ENCODE data around the gene RBP3.

The RBP3 gene

GRCh38 chr10:47376522-47377220 is 28.5 kb downstream of the RBP3 start (continued):
- TF ChIP-seq TSHZ2 (CRISPR knock-in tag; IDR thresholded peaks at IDR 0.05) = no peak

DNA sequence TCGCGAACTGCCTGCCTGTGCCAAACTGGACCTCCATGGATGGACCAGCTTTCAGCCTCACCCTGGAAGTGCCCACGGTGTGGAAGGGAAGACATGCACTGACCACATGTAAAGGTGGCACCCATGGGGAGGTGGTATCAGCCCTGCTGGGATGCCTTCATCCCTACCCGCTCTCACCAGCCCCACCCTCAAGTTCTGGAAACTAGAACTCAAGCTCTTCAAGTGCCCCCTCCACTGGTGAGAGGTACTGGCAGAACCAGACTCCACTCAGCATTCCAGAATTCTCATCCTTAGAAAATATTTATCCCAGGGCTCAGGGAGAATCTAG is 30.0 kb downstream of the RBP3 start:
- ATAC-seq = no peak
- no peak for TF ChIP-seq ZFP3 (CRISPR knock-in tag; IDR thresholded peaks at IDR 0.05)
- TF ChIP-seq ZNF565 (CRISPR knock-in tag; conservative IDR thresholded peaks at IDR 0.05; ENCODE audit: low read depth) = no peak
- TF ChIP-seq, protein P1, sequence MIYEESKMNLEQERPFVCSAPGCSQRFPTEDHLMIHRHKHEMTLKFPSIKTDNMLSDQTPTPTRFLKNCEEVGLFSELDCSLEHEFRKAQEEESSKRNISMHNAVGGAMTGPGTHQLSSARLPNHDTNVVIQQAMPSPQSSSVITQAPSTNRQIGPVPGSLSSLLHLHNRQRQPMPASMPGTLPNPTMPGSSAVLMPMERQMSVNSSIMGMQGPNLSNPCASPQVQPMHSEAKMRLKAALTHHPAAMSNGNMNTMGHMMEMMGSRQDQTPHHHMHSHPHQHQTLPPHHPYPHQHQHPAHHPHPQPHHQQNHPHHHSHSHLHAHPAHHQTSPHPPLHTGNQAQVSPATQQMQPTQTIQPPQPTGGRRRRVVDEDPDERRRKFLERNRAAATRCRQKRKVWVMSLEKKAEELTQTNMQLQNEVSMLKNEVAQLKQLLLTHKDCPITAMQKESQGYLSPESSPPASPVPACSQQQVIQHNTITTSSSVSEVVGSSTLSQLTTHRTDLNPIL (CRISPR knock-in tag; IDR thresholded peaks at IDR 0.05; ENCODE audit: low read depth) = no peak
- TF ChIP-seq CSRNP3 (CRISPR knock-in tag; IDR thresholded peaks at IDR 0.05) = no peak
- TF ChIP-seq TSHZ2 (CRISPR knock-in tag; IDR thresholded peaks at IDR 0.05) = no peak
- no peak for TF ChIP-seq BACH2 (CRISPR knock-in tag; IDR thresholded peaks at IDR 0.05; ENCODE audit: borderline replicate concordance)
- TF ChIP-seq GLIS3 (CRISPR knock-in tag; IDR thresholded peaks at IDR 0.05) = no peak
- no peak for TF ChIP-seq ESRRG (CRISPR knock-in tag; IDR thresholded peaks at IDR 0.05)

DNA sequence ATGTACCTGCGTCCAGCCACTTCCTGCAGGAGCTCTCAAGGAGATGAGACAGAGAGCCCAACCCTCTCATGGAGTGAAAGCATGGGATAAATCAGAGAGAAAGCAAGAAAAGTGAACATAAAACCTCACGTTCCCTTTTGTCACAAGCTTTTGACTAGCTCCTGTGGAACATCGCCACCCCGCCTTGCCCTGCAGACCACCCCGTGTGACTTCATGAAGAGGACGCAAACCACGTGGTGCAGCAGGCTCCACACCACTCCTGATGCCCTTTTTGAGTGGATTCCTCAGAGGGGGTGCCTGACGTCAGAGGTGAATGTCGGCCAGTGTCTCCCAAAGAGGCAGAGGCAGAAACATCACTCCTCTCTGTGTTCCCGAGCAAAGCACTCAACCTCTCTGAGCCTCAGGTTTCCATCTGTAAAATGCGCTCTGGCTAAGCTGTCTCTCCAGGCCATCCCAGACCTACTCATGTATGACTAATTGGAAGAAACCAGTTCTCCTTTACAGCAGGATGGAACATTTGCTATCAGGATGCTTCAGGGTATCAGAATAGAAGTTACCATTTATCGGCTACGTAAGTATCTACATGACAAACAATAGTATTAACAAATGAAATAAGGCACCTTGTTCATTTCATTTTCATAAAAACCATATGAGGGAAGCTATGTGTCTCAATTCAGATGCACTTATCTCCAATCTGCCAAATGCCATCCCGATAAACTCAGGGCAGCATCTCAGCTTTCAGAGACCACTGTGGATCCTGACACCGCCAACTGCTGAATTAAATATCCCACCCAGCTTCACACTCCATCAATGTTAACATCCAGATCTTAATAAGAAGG is 30.7 kb downstream of the RBP3 start:
- TF ChIP-seq OSR1 (CRISPR knock-in tag; IDR thresholded peaks at IDR 0.05) (no peak), CSDC2 (CRISPR knock-in tag; IDR thresholded peaks at IDR 0.05) (no peak), ZNF565 (CRISPR knock-in tag; conservative IDR thresholded peaks at IDR 0.05; ENCODE audit: low read depth) (no peak), ESRRG (CRISPR knock-in tag; IDR thresholded peaks at IDR 0.05) (no peak), TCF4 (CRISPR knock-in tag; IDR thresholded peaks at IDR 0.05; ENCODE audit: borderline replicate concordance) (no peak), ZNF8 (CRISPR knock-in tag; IDR thresholded peaks at IDR 0.05) (no peak), ZFP30 (CRISPR knock-in tag; IDR thresholded peaks at IDR 0.05) (no peak)
- TF ChIP-seq, protein P1 (CRISPR knock-in tag; IDR thresholded peaks at IDR 0.05; ENCODE audit: low read depth) = no peak
- ATAC-seq = no peak

DNA sequence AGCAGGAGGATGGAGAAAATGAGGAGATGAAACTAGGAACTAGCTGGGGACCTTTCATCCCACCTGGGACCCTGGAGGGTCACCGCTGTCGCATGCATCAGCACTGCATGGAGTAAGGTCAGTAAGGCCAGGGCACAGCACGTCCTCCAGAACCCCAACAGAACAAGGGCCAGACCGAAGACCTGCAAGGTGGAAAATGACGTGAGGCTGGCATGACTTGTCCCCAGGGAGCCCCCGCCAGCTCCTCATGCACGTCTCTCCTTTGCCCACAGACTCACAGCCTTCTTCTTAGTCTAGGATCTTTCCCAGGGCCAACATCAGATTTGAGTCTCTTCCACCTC is 31.3 kb downstream of the RBP3 start:
- no peak for ATAC-seq
- TF ChIP-seq SNAI2 (CRISPR knock-in tag; IDR thresholded peaks at IDR 0.05) (no peak), ARNTL (CRISPR knock-in tag; IDR thresholded peaks at IDR 0.05; ENCODE audit: borderline replicate concordance, low read depth) (no peak), OSR1 (CRISPR knock-in tag; IDR thresholded peaks at IDR 0.05) (no peak), CSRNP3 (CRISPR knock-in tag; IDR thresholded peaks at IDR 0.05) (no peak)
- TF ChIP-seq, protein P2, sequence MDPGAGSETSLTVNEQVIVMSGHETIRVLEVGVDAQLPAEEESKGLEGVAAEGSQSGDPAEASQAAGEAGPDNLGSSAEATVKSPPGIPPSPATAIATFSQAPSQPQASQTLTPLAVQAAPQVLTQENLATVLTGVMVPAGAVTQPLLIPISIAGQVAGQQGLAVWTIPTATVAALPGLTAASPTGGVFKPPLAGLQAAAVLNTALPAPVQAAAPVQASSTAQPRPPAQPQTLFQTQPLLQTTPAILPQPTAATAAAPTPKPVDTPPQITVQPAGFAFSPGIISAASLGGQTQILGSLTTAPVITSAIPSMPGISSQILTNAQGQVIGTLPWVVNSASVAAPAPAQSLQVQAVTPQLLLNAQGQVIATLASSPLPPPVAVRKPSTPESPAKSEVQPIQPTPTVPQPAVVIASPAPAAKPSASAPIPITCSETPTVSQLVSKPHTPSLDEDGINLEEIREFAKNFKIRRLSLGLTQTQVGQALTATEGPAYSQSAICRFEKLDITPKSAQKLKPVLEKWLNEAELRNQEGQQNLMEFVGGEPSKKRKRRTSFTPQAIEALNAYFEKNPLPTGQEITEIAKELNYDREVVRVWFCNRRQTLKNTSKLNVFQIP (CRISPR knock-in tag; IDR thresholded peaks at IDR 0.05; ENCODE audit: borderline replicate concordance, low read depth) = no peak
- TF ChIP-seq, protein P1 (CRISPR knock-in tag; IDR thresholded peaks at IDR 0.05; ENCODE audit: low read depth) = no peak

Data from SK-N-SH treated with all-trans-retinoic acid at 6 μM for 48 hours (cell line).